Common myeloid progenitor, CD34-positive (primary cell): ENCODE data around the gene DOCK1.
"Not testable (repeated sequence)": the region's sequence is repeated elsewhere in the genome, so short reads cannot be mapped to it uniquely, and the experiment has no call there.

Source experiments
- CTCF ChIA-PET: fragments of 350-600 bp; sonication (Branson Sonifier 250); formaldehyde crosslinking; loops from one replicate; lab custom pipeline; 2021; ENCODE audit warnings: antibody characterized with exemption; lab: Charles Lee
- POLR2A ChIA-PET: fragments of 350-600 bp; sonication (Branson Sonifier 250); formaldehyde crosslinking; loops from one replicate; lab custom pipeline; 2021; ENCODE audit warnings: antibody characterized with exemption; lab: Charles Lee
- DNase-seq, 3 donors: peaks; one replicate each; pipeline versions ENCODE4 v3.0.0 to v3.0.0-alpha.2; 2013
- H3K27ac ChIP-seq, 2 experiments: 1 replicate in 1 of 2; 2 replicates in 1 of 2; pipeline ENCODE4 v1.7.0; 2013; ENCODE audit warnings: inconsistent platforms in 2 of 2, low read length in 2 of 2, mild to moderate bottlenecking in 2 of 2, low read depth in 1 of 2, moderate library complexity in 1 of 2; ENCODE audit not compliant: severe bottlenecking in 2 of 2, insufficient read depth in 1 of 2, poor library complexity in 1 of 2
- H3K27me3 ChIP-seq, 5 experiments: replicated peaks in 2 of 5; 1 replicate in 3 of 5; 2 replicates in 2 of 5; pipeline versions ENCODE4 v1.6.1 to v1.7.0; 2013; ENCODE audit warnings: low read length in 4 of 5, mild to moderate bottlenecking in 2 of 5, moderate library complexity in 2 of 5, inconsistent platforms in 1 of 5; ENCODE audit not compliant: insufficient read depth in 5 of 5, control insufficient read depth in 4 of 5
- H3K36me3 ChIP-seq, 4 experiments: 1 replicate in 2 of 4; 2 replicates in 2 of 4; pipeline versions ENCODE4 v1.6.1 to v1.7.0; 2013; ENCODE audit warnings: low read length in 3 of 4, control low read depth in 1 of 4, mild to moderate bottlenecking in 1 of 4; ENCODE audit not compliant: control insufficient read depth in 4 of 4, insufficient read depth in 4 of 4
- H3K4me1 ChIP-seq, 4 experiments: 1 replicate in 3 of 4; 2 replicates in 1 of 4; pipeline versions ENCODE4 v1.6.1 to v1.7.1; 2013; ENCODE audit warnings: low read length in 3 of 4, mild to moderate bottlenecking in 3 of 4, control low read depth in 1 of 4, inconsistent platforms in 1 of 4, moderate library complexity in 1 of 4; ENCODE audit not compliant: control insufficient read depth in 4 of 4, insufficient read depth in 4 of 4; ENCODE audit errors: control extremely low read depth in 1 of 4
- H3K4me3 ChIP-seq, 7 experiments: 1 replicate in 4 of 7; 2 replicates in 3 of 7; pipeline versions ENCODE4 v1.5.1 to v1.7.0; 2013; ENCODE audit warnings: mild to moderate bottlenecking in 7 of 7, low read length in 6 of 7, moderate library complexity in 6 of 7, inconsistent platforms in 2 of 7, low read depth in 2 of 7, control low read depth in 1 of 7; ENCODE audit not compliant: insufficient read depth in 4 of 7, control insufficient read depth in 1 of 7; ENCODE audit errors: extremely low read depth in 1 of 7
- H3K9me3 ChIP-seq, 5 experiments: 1 replicate in 4 of 5; 2 replicates in 1 of 5; pipeline versions ENCODE4 v1.6.1 to v1.7.1; 2013; ENCODE audit warnings: low read length in 4 of 5, mild to moderate bottlenecking in 2 of 5, inconsistent platforms in 1 of 5, low read depth in 1 of 5, moderate library complexity in 1 of 5; ENCODE audit not compliant: control insufficient read depth in 4 of 5, insufficient read depth in 2 of 5; ENCODE audit errors: control extremely low read depth in 1 of 5
- WGBS: methylation state at CpG from one replicate; pipeline ENCODE4 v1.1.5; 2013; ENCODE audit not compliant: insufficient coverage; 5-methylcytosine and 5-hydroxymethylcytosine counted together

DOCK1 gene

GRCh38 chr10:127290850-127291249, 385.6 kb downstream of the DOCK1 start:
- Histone ChIP-seq H3K4me1 (peaks cover 0 to 14% (median 12%) of the 10 kb centered on the region in 4 experiments), H3K9me3 (peaks cover 0 to 21% (median 2%) of the 10 kb centered on the region in 5 experiments), H3K27me3 (no peaks in the 10 kb centered on the region), H3K36me3 (no peaks in the 10 kb centered on the region), H3K27ac (no peak overlapping the region), H3K4me3 (no peak overlapping the region)
- ChIA-PET CTCF (no interaction called here), POLR2A (no interaction called here)
- DNase-seq = no peak
- 95% methylated on average over 4 of the region's 4 CpGs for WGBS

- H3K36me3 ChIP-seq = no peaks in the 10 kb centered on the region
- CTCF ChIA-PET = no interaction called here
- 96% methylated on average over 8 of the region's 8 CpGs for WGBS
- peaks cover 0 to 14% (median 12%) of the 10 kb centered on the region in 4 experiments for H3K4me1 ChIP-seq
- H3K4me3 ChIP-seq = no peak overlapping the region
- H3K27me3 ChIP-seq = no peaks in the 10 kb centered on the region
- no peak for DNase-seq
- POLR2A ChIA-PET = no interaction called here
- H3K27ac ChIP-seq = no peak overlapping the region
- H3K9me3 ChIP-seq = peaks cover 0 to 20% (median 2%) of the 10 kb centered on the region in 5 experiments
These were observed 386.1 kb downstream of the DOCK1 start for GRCh38 chr10:127291329-127291728.

DNA sequence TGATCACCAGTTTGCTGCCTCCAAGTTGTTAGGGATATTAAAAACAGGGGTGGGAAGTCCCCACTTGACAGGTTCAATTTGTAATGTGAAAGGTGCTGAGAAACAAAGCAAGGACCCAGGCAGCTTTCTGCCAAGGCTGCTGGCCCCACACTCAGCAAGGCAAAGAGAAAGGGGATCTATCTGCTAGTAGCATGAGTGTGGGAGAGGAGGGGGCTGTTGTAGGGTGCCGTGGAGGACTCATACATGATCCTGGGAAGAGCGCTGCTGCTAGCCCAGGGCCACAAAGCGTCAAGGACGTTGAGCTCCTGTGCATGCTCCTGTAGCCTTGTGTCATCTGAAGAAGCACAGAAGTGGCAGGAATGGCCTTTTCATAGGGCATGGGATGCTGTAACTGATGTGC, 387.7 kb downstream of the DOCK1 start:
- no peak overlapping the region for H3K4me3 ChIP-seq
- H3K4me1 ChIP-seq = peaks cover 0 to 14% (median 12%) of the 10 kb centered on the region in 4 experiments
- no peaks in the 10 kb centered on the region for H3K36me3 ChIP-seq
- DNase-seq = no peak
- H3K27me3 ChIP-seq = no peaks in the 10 kb centered on the region
- no peak overlapping the region for H3K27ac ChIP-seq
- CTCF ChIA-PET = no interaction called here
- WGBS = 100% methylated on average over 4 of the region's 4 CpGs
- POLR2A ChIA-PET = no interaction called here
- peaks cover 0 to 12% (median 2%) of the 10 kb centered on the region in 5 experiments for H3K9me3 ChIP-seq

DNA sequence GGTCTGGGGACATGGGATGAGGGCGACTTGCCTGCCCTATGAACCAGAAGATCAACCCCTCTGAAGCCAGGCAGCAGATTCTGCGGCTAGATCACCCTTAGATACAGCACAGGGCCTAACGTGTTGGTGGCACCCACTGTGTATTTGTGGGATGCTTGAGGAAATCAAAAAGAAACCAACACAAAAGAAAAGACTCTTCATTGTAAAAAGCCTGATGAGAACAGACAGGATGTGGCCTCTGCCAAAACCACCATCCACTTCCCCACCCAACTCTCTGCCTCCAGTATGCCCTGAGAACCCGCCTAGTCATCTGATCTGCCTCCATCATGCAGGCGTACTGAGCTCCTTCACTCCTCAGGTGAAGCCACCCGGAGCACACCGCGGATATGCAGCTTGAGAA, 388.4 kb downstream of the DOCK1 start:
- Histone ChIP-seq H3K27ac (no peak overlapping the region), H3K9me3 (peaks cover 0 to 5% (median 0%) of the 10 kb centered on the region in 5 experiments), H3K36me3 (no peaks in the 10 kb centered on the region), H3K27me3 (no peaks in the 10 kb centered on the region), H3K4me3 (no peak overlapping the region), H3K4me1 (peaks cover 0 to 14% (median 12%) of the 10 kb centered on the region in 4 experiments)
- WGBS = 60% methylated on average over 7 of the region's 8 CpGs
- CTCF ChIA-PET = no interaction called here
- POLR2A ChIA-PET = no interaction called here
- DNase-seq = peak; percentile 34 to 84 (median 78)

GRCh38 chr10:127296696-127297095, 391.5 kb downstream of the DOCK1 start:
- ChIA-PET CTCF (no interaction called here), POLR2A (no interaction called here)
- Histone ChIP-seq H3K36me3 (no peaks in the 10 kb centered on the region), H3K4me3 (no peak overlapping the region), H3K27ac (no peak overlapping the region), H3K9me3 (no peaks in the 10 kb centered on the region), H3K27me3 (no peaks in the 10 kb centered on the region), H3K4me1 (peaks cover 0 to 14% (median 12%) of the 10 kb centered on the region in 4 experiments)
- 100% methylated on average over 5 of the region's 6 CpGs for WGBS
- DNase-seq = no peak

GRCh38 chr10:127298381-127298780, 393.2 kb downstream of the DOCK1 start:
- CTCF ChIA-PET = no interaction called here
- POLR2A ChIA-PET = no interaction called here
- Histone ChIP-seq H3K4me1 (peaks cover 0 to 16% (median 12%) of the 10 kb centered on the region in 4 experiments), H3K36me3 (no peaks in the 10 kb centered on the region), H3K9me3 (no peaks in the 10 kb centered on the region), H3K4me3 (no peak overlapping the region), H3K27me3 (no peaks in the 10 kb centered on the region), H3K27ac (no peak overlapping the region)
- no peak for DNase-seq
- 89% methylated on average over 3 of the region's 4 CpGs for WGBS

DNA sequence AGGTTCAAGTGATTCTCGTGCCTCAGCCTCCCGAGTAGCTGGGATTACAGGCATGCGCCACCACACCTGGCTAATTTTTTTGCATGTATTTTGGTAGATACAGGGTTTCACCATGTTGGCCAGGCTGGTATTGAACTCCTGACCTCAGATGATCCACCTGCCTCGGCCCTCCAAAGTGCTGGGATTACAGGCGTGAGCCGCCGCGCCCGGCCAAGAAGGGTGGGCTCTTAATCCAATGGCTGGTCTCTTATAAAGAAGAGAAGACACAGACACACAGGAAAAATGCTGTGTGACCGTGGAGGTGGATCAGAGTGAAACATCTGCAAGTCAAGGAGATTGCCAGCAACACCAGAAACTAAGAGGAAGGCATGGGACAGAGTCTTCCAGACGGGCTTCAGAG, 394.0 kb downstream of the DOCK1 start:
- H3K27me3 ChIP-seq, H3K9me3 ChIP-seq, DNase-seq, POLR2A ChIA-PET, H3K36me3 ChIP-seq, CTCF ChIA-PET, H3K4me3 ChIP-seq, H3K27ac ChIP-seq: not testable (repeated sequence)
- 98% methylated on average over 8 of the region's 11 CpGs for WGBS
- H3K4me1 ChIP-seq = peaks cover 0 to 11% (median 6%) of the 10 kb centered on the region in 4 experiments
